HG03097 (cell line): ENCODE measurements around the gene FAM187B.
"Not testable (repeated sequence)": the region's sequence is repeated elsewhere in the genome, so short reads cannot be mapped to it uniquely, and the experiment has no call there.

Source experiments
- ATAC-seq: cut with Tn5 transposase; IDR thresholded peaks from one replicate; pipeline ENCODE4 v1.9.1; 2021; ENCODE audit not compliant: unreplicated experiment, low FRiP score

Gene FAM187B

GRCh38 chr19:35213663-35214632, 14.6 kb downstream of the FAM187B start:
- ATAC-seq, result peak; percentile 48

- no peak for ATAC-seq
Measured at GRCh38 chr19:35212241-35212640, 16.3 kb downstream of the FAM187B start.

- no peak for ATAC-seq
Measured at GRCh38 chr19:35211545-35212230, 16.9 kb downstream of the FAM187B start.

GRCh38 chr19:35209646-35210045, 18.9 kb downstream of the FAM187B start:
- ATAC-seq, result no peak

DNA sequence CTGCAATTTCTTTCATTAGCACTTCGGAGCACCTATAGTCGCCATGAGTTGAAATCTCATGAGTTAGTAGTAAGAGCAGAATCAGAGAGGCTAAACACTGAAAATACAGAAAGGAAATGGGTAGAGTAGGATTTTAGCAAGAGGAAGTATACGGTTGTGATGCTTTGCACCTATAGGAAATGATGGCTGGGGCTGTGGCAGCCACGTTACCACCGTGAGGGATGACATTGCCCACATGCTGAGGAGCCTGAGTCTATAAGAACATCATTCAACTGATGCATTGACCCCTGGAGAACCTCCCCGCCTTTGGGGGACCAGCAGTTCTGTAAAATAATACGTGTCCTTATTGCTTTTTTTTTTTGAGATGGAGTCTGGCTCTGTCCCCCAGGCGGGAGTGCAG, 20.4 kb downstream of the FAM187B start:
- no peak for ATAC-seq

DNA sequence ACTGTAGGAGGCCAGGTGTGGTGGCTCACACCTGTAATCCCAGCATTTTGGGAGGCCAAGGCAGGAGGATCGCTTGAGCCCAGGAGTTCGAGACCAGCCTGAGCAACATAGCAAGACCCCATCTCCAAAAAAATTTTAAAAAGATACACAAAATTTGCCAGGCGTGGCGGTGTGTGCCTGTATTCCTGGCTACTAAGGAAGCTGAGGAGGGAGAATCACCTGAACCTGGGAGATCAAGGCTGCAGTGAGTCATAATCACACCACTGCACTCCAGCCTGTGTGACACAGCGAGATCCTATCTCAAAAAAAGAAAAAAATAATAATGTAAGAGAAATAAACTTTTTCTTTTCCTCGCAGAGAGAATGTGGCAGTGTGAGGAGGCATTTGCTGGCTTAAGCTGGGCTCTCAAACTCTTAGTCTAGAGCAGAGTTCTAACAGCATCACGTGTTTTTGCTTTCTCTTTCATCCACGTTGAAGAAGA, 21.1 kb downstream of the FAM187B start:
- no peak for ATAC-seq

- ATAC-seq, result no peak
Measured at GRCh38 chr19:35206855-35207254, 21.7 kb downstream of the FAM187B start.

- no peak for ATAC-seq
Measured at GRCh38 chr19:35206379-35206778, 22.2 kb downstream of the FAM187B start.

- peak; percentile 7 for ATAC-seq
Measured at GRCh38 chr19:35205733-35206323, 22.7 kb downstream of the FAM187B start.

GRCh38 chr19:35204799-35205732, 23.5 kb downstream of the FAM187B start:
- peak; percentile 62 for ATAC-seq

- ATAC-seq, result no peak
Measured at GRCh38 chr19:35202722-35203688, 25.5 kb downstream of the FAM187B start.

- no peak for ATAC-seq
Measured at GRCh38 chr19:35199481-35199880, 29.1 kb downstream of the FAM187B start.

DNA sequence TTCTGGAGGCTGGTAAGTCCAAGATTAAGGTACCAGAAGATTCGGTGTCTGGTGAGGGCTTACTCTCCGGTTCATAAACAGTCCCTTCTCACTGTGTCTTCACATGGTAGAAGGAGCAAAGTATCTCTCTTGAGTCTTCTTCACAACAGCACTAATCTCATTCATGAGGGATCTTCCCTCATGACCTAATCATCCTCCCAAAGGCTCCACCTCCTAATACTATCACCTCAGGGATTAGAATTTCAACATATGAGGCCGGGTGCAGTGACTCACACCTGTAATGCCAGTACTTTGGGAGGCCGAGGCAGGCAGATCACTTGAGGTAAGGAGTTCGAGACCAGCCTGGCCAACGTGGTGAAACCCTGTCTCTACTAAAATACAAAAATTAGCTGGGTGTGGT, 31.7 kb downstream of the FAM187B start:
- not testable (repeated sequence) for ATAC-seq

DNA sequence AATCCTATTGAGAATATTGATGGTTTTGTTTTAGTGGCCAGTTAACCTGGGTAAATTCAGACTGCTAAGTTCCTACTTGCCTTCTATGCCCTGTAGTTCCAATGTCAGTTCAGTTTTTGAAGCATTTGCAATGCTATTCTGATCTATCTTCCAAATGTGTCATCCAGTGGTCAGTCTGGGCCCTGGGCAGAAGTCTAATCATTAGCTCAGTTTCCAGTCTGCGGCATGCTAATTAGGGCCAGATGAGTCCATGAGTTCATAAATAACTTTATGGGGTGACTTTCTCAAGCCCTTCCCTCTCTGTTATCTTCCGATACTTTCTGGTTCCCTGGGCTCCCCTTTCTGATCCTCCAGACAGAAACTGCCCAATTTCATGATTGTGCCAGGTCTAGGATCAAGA, 32.7 kb downstream of the FAM187B start:
- no peak for ATAC-seq

- ATAC-seq, result no peak
Measured at GRCh38 chr19:35194012-35194984, 34.2 kb downstream of the FAM187B start.

DNA sequence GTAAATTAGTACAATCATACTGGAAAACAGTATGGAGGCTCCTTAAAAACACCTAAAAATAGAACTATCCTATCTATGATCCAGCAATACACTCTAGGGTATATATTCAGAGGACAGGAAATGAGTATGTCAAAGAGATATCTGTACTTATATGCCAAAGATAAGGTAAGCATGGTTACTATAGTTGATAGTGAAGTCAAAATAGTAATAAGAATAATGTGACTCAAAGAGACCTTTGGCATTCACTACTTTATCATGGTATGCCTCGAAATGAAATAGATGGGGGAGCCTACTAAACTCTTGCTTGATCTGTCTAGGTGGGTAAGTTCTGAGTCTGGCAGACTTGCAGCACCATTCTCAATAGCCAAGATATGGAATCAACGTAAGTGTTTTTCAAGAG, 43.7 kb downstream of the FAM187B start:
- no peak for ATAC-seq

DNA sequence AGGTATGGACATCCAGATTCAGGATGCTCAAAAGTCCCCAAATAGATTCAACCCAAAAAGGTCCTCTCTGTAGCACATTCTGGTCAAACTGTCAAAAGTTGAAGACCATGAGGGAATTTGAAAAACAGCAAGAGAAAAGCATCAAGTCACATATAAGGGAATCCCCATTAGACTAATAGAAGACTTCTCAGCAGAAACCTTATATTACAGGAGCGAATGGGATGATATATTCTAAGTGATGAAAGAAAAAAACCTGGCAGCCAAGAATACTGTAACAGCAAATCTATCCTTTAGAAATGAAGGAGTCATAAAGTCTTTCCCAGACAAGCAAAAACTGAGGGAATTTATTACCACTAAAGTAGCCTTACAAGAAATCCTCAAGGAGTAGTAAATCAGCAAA, 44.3 kb downstream of the FAM187B start:
- ATAC-seq, result no peak

DNA sequence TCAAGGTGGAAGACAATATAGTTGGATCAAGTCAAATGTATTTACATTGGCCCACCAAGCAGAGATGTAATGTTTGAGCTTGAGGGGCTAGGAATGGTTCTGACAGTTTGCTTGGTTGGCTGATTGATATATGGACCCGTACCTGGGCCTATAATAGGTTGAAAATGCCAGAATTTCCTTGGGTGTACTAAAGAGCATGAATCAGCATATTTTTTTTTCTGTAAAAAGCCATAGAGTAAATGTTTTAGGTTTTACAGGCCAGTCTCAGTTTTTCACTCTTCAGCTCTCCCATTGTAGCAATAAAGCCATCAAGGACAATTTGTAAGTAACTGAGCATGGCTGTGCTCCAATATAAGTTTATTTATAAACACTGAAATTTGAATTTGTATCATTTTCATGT, 47.2 kb downstream of the FAM187B start:
- no peak for ATAC-seq
